VCaP (cell line): Measurements from ENCODE around the gene SLCO1C1.
"Not testable (repeated sequence)": the region's sequence is repeated elsewhere in the genome, so short reads cannot be mapped to it uniquely, and the experiment has no call there.

Source experiments
- H3K27ac ChIP-seq: fragments of 450-650 bp; 2 replicates; pipeline ENCODE4 v1.5.1; 2017
- TF ChIP-seq, protein P1 (sequence below): fragments of 450-650 bp; conservative IDR thresholded peaks from 2 replicates; pipeline ENCODE4 v1.5.1; 2017; ENCODE audit warnings: mild to moderate bottlenecking, moderate library complexity

Gene SLCO1C1

DNA sequence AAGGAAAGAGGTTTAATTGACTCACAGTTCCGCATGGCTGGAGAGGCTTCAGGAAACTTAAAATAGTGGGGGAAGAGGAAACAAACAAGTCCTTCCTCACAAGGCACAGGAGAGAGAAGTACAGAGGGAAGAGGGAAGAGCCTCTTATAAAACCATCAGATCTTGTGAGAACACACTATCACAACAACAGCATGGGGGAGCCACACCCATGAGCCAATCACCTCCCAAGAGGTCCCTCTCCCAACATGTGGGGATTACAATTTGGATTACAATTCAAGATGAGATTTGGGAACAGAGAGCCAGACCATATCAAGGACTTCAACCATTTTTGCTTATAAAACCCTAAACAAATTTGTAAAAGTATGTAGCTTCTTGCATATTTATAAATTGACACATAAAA lies 45.8 kb downstream of the SLCO1C1 start:
- TF ChIP-seq, protein P1, sequence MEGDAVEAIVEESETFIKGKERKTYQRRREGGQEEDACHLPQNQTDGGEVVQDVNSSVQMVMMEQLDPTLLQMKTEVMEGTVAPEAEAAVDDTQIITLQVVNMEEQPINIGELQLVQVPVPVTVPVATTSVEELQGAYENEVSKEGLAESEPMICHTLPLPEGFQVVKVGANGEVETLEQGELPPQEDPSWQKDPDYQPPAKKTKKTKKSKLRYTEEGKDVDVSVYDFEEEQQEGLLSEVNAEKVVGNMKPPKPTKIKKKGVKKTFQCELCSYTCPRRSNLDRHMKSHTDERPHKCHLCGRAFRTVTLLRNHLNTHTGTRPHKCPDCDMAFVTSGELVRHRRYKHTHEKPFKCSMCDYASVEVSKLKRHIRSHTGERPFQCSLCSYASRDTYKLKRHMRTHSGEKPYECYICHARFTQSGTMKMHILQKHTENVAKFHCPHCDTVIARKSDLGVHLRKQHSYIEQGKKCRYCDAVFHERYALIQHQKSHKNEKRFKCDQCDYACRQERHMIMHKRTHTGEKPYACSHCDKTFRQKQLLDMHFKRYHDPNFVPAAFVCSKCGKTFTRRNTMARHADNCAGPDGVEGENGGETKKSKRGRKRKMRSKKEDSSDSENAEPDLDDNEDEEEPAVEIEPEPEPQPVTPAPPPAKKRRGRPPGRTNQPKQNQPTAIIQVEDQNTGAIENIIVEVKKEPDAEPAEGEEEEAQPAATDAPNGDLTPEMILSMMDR: no peak
- H3K27ac ChIP-seq: no peak overlapping the region

GRCh38 chr12:20748198-20748597 lies 53.1 kb downstream of the SLCO1C1 start:
- no peak overlapping the region for H3K27ac ChIP-seq
- TF ChIP-seq, protein P1: no peak

GRCh38 chr12:20751046-20751445 lies 55.9 kb downstream of the SLCO1C1 start:
- TF ChIP-seq, protein P1: no peak
- H3K27ac ChIP-seq: no peak overlapping the region

DNA sequence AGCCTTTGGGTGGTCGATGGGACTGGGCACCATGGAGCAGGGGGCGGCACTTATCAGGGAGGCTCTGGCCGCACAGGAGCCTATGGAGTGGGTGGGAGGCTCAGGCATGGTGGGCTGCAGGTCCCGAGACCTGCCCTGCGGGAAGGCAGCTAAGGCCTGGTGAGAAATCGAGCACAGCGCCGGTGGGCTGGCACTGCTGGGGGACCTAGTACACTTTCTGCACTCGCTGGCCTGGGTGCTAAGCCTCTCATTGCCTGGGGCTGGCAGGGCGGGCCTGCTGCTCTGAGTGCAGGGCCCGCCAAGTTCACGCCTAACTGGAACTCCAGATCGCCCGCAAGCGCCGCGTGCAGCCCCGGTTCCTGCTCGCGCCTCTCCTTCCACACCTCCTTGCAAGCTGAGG lies 82.3 kb downstream of the SLCO1C1 start:
- H3K27ac ChIP-seq: no peak overlapping the region
- TF ChIP-seq, protein P1: no peak

DNA sequence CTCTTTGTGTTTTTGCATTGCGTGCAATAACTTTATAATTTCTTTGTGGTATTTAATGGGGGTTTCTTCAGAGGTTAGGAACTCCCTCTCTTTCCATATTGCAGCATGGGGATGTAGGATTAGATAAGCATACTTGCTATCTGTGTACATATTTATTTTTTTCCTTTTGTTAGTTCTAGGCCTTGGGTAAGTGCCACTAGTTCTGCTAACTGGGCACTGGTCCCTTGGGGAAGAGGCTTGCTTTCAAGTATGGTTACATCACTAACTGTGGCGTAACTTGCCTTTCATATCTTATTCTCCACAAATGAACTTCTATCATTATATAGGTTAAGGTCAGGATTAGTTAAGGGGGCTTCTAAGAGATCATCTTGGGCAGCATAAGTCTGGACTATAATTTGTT lies 83.8 kb downstream of the SLCO1C1 start:
- TF ChIP-seq, protein P1: no peak
- H3K27ac ChIP-seq: no peak overlapping the region

GRCh38 chr12:20779971-20780370 lies 84.8 kb downstream of the SLCO1C1 start:
- not testable (repeated sequence) for H3K27ac ChIP-seq

- H3K27ac ChIP-seq: not testable (repeated sequence)
Observed at GRCh38 chr12:20783796-20784357, 88.7 kb downstream of the SLCO1C1 start.

GRCh38 chr12:20792971-20793370 lies 97.8 kb downstream of the SLCO1C1 start:
- H3K27ac ChIP-seq: no peak overlapping the region
- TF ChIP-seq, protein P1: no peak

GRCh38 chr12:20798554-20798953 lies 103.4 kb downstream of the SLCO1C1 start:
- no peak overlapping the region for H3K27ac ChIP-seq
- TF ChIP-seq, protein P1: peak; percentile 88
